Measurements from ENCODE around the gene FBXW11.

The FBXW11 gene

DNA sequence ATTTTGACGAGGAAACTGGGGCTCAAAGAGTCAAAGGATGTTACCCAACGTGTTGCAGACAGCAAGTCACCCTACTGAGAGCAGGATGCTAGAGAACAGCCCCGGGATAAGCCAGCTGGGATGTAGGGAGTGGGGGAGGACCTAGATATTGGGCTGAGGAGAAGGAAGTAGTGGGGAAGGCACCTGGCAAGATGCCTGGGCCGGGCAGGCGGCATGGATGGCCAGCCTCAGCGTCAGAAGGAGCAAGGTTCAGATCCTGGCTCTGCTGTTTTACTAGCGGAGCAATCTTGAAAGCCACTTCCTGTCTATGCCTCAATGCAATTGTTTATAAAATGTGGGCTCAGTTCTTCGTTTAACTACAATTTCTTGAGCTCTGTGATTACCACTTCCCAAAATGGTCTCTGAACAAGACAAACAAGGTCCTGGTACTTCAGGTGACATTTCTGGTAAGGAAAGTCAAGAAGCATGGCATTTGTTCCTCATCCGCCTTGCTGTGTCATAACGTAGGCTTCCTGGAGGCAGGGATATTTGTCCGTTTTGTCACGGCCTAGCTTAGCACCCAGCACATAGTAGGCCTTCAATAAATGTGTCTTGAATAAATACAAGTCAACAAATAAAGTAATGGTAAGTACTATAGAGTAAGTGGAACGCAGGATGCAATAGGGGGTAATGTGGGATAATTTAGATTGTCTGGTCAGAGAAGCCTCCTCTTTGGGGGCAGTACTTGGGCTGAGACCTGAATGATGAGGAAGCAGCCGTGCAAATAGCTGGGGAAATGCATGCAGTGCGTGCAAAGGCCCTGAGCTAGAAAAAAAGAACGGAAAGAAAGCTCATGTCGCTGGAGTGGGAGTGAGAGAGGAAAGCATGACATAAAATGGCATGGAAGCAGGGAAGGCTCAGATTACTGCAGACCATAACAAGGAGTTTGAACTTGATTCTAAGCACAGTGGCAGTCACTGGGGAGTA, 150.4 kb downstream of the FBXW11 start:
- no peak for DNase-seq
- Mint-ChIP-seq H3K27ac (no peak overlapping the region), H3K4me3 (no peak overlapping the region), H3K9me3 (no peaks in the 10 kb centered on the region), H3K27me3 (no peaks in the 10 kb centered on the region), H3K36me3 (ENCODE audit: low read depth) (peaks cover 16% of the 10 kb centered on the region), H3K4me1 (peaks cover 3% of the 10 kb centered on the region)
- no peak for ATAC-seq

DNA sequence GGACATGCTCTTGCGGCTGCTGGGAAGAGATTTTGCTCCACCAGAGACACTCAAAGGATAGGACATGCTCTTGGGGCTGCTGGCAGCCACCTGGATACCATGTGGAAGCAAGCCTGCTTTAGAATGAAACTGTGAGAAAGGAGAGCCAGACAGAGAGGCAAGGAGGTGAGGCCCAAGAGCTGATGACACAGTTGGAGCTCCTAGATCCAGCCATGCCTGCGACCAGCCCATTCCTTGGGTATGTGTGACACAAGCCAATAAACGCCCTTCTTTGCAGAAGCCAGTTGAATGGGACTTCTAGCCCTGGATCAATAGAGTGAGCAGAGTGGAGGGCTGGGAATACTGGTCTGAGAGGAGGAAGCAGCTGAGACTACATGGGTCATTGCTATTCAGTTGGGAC, 151.2 kb downstream of the FBXW11 start:
- H3K36me3 Mint-ChIP-seq (ENCODE audit: low read depth): peaks cover 13% of the 10 kb centered on the region
- peaks cover 3% of the 10 kb centered on the region for H3K4me1 Mint-ChIP-seq
- H3K27ac Mint-ChIP-seq: no peak overlapping the region
- no peak for ATAC-seq
- H3K9me3 Mint-ChIP-seq: no peaks in the 10 kb centered on the region
- DNase-seq: no peak
- no peaks in the 10 kb centered on the region for H3K27me3 Mint-ChIP-seq
- H3K4me3 Mint-ChIP-seq: no peak overlapping the region

DNA sequence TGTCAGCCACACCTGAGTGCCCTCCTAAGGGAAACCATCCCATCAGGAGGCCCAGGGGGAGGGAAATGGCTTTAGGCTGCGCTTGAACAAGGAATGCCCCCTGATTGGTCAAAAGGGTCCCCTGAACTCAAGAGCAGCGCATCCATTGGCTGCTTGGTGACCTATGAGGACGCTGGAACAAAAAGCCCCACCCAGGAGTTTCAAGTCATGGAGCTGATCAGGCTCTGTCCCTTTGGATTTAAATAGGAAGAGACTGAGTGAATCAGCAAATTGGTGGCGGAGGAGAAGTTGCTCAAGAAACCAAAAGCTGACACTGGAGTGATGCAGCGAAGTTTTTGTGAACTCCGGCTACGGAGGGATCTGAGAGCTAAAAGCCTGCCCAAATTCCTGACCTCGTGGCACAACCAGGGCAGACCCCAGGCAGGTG, 154.2 kb downstream of the FBXW11 start:
- Mint-ChIP-seq H3K36me3 (ENCODE audit: low read depth) (peaks cover 3% of the 10 kb centered on the region), H3K4me1 (peaks cover 4% of the 10 kb centered on the region), H3K27me3 (no peaks in the 10 kb centered on the region), H3K27ac (no peak overlapping the region), H3K4me3 (no peak overlapping the region), H3K9me3 (no peaks in the 10 kb centered on the region)
- DNase-seq (no peak), ATAC-seq (no peak)

DNA sequence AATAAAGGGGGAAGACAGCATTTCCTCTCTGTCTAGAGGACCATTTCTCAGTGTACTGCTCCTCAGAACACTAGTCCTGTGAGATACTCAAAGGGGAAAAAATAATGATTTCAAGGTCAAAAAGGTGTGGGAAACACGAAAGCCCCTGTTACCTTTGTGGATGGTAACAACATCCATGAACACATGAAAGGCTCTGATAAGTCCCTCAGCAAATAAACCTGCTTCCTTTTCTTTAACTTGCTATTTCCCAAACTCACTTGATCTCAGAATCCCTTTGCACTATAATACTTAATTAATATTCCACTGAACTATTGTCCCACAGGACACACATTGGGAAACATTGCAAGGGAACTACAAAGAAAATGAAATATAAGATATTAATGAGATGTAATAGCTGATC, 155.2 kb downstream of the FBXW11 start:
- no peak overlapping the region for H3K4me3 Mint-ChIP-seq
- DNase-seq (no peak), ATAC-seq (no peak)
- H3K9me3 Mint-ChIP-seq: no peaks in the 10 kb centered on the region
- peaks cover 1% of the 10 kb centered on the region for H3K4me1 Mint-ChIP-seq
- H3K36me3 Mint-ChIP-seq (ENCODE audit: low read depth): peaks cover 3% of the 10 kb centered on the region
- no peak overlapping the region for H3K27ac Mint-ChIP-seq
- no peaks in the 10 kb centered on the region for H3K27me3 Mint-ChIP-seq

DNA sequence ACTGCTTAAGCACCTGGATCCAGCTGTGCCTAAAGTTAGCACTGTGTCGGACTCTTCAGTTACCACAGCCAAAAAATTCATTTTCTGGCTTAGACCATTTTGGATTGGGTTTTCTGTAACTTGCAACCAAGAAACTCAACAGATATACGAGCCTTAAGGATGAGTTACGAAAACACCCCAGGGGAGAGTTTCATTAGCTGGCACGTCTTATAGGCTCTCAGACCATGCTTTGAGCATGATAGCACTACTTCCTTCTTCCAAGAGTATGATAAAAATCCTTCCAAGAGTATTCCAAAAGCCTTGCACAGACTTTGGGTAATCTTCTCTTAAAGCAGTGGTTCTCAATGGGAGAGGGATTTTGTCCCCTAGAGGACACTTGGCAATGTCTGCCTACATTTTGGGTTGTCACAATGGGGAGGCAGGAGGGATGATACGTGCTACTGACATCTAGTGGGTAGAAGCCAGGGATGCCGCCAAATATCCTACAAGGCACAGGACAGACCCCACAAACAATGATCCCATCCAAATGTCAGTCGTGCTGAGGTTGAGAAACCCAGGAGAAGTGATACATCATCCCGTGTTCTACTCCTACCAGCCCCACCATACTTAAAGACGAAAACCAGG, 156.0 kb downstream of the FBXW11 start:
- ATAC-seq (no peak), DNase-seq (no peak)
- H3K36me3 Mint-ChIP-seq (ENCODE audit: low read depth): peaks cover 3% of the 10 kb centered on the region
- no peak overlapping the region for H3K27ac Mint-ChIP-seq
- H3K27me3 Mint-ChIP-seq: no peaks in the 10 kb centered on the region
- H3K4me1 Mint-ChIP-seq: peaks cover 1% of the 10 kb centered on the region
- no peak overlapping the region for H3K4me3 Mint-ChIP-seq
- H3K9me3 Mint-ChIP-seq: no peaks in the 10 kb centered on the region

DNA sequence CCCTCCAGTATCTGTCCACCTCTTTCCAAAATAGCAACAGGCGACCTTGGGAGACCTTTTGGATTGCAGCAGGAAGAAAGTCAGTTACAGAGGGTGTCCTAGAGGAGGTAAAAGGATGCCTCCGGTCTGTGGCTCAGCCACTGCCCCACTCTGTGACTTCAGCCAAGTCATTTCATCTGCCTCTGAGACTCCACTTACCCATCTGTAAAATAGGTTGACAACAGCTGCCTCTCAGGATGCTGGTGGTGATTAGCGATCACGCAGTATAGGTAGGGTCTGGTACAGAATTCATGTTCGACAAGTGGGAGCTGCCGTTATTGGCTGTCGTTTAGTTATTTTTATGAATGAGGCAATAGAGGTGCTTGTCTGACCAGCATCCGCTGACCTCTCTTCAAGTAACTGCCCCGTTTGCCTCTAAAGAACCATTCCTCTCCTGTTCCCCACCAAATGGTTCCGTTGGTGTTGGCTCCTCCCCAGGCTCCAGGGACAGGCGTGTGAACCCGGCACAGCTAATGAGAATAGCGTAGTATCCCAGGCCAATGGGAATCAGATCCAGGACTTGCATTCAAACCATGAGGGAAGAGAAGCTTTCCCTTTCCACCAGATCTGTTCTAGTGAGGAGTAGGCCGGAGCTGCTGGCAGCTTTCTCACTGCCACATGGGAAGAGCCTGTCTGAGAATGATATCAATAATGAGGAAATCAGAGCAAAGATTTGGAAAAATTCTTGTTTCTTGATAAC, 156.7 kb downstream of the FBXW11 start:
- Mint-ChIP-seq H3K9me3 (no peaks in the 10 kb centered on the region), H3K4me1 (peaks cover 1% of the 10 kb centered on the region), H3K27me3 (no peaks in the 10 kb centered on the region), H3K36me3 (ENCODE audit: low read depth) (peaks cover 3% of the 10 kb centered on the region), H3K4me3 (no peak overlapping the region), H3K27ac (no peak overlapping the region)
- no peak for ATAC-seq
- DNase-seq: no peak

DNA sequence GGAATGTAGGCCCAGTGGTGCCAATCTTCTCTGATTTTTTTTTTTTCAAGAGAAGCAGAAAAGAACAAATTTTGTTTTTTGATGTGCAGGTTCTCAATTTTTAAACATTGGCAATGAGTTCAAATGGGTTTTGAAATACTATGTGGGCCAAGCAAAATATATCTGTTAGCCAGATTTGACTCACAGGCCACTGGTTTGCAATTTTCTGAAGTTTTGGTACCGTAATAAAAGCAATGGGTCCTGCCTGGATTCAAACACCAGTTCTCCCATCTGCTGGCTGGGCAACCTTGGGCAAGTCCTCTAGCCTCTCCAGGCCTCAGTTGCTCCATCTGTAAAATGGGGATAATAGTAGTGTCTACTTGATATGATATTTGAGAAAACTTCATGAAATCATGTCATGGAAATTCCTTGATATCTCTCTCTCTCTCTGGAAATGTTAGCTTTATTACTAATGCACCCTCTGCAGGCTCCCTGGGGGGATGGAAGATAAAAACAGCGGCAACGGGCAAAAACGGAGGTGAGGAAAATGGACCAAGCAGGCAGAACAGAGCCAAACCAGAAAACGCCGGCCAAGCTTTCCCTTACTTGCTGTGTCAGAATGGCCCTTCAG, 157.4 kb downstream of the FBXW11 start:
- H3K4me3 Mint-ChIP-seq: no peak overlapping the region
- ATAC-seq (no peak), DNase-seq (no peak)
- no peaks in the 10 kb centered on the region for H3K36me3 Mint-ChIP-seq (ENCODE audit: low read depth)
- peaks cover 1% of the 10 kb centered on the region for H3K4me1 Mint-ChIP-seq
- no peak overlapping the region for H3K27ac Mint-ChIP-seq
- no peaks in the 10 kb centered on the region for H3K27me3 Mint-ChIP-seq
- no peaks in the 10 kb centered on the region for H3K9me3 Mint-ChIP-seq

DNA sequence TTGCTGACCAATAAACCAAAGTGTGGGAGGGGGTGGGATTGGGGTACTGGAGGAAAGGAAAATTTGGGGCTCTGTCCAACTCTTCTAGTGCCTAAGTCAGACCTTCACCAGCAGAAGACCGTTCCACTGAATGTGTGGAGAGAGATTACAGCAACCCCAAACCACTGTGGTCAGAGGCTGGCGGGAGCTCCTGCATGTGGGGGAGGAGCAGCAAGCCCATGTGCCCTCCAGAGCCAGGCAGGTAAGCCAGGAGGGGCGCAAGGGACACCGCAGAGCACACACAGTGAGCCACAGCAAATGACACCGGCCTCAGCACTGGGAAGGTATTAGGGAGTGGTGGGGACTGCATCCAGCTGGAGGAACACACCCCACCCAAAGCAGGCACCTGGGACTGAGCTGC, 158.0 kb downstream of the FBXW11 start:
- Mint-ChIP-seq H3K4me1 (peaks cover 1% of the 10 kb centered on the region), H3K27ac (no peak overlapping the region), H3K36me3 (ENCODE audit: low read depth) (no peaks in the 10 kb centered on the region), H3K27me3 (no peaks in the 10 kb centered on the region), H3K4me3 (no peak overlapping the region), H3K9me3 (no peaks in the 10 kb centered on the region)
- no peak for DNase-seq
- no peak for ATAC-seq

DNA sequence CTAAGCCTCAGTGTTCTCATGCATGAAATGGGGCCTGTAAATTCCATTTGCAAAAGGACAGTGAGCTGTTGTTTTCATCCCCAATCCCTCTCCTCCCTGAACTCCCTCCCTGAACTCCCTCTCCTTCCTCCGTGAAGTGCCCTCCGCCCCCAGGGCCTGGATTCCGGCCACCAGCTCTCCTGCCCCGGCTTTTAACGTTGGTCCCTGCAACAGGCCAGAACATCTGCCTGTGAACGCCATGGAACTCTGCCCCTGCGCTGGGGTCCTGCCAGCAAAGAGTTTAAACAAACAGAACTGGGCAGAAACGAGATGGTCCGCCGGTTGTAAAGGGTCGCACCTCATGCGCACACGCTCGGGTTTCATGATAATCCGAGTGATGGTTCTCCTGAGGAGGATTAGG, 158.4 kb downstream of the FBXW11 start:
- Mint-ChIP-seq H3K4me1 (peaks cover 1% of the 10 kb centered on the region), H3K4me3 (no peak overlapping the region), H3K27ac (no peak overlapping the region), H3K9me3 (no peaks in the 10 kb centered on the region), H3K27me3 (no peaks in the 10 kb centered on the region), H3K36me3 (ENCODE audit: low read depth) (no peaks in the 10 kb centered on the region)
- no peak for DNase-seq
- ATAC-seq: no peak

DNA sequence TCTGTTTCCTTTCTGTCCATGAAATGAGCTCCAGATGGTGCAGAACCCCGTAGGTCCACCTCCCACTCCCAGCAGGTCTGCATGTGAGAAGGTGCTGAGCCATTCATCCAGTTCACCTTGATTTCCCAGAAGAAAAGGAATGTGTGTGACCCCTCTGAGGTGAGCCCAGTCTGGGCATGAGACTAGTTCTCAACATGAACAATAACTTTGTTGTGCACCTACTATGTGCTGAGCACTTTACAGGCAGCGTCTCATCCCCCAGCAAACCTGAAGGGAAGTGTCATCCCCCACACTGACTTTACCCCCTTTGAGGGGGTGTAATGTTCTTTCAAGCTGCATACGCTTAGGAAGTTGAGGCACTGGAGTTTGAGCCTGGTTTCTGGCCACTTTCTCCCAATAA, 159.4 kb downstream of the FBXW11 start:
- H3K27me3 Mint-ChIP-seq: no peaks in the 10 kb centered on the region
- DNase-seq: no peak
- ATAC-seq: no peak

DNA sequence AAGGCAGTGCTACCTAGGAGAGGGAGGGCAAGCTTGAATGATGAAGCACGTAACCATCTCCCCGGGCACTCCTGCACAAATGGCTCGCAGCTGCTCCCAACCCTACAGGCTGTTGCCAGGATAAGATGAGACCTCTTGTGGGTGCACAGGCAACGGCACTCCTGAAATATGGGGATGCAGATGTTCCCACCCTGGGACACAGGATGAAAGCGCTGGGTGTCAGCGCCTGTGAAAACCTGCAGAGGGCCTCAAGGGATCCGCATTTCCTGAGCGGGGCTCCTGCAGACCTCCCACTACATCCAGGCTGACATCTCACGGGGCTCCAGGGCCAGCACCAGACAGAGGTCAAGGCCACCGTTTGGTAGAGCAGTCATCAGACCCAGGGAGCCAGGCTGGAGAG, 160.1 kb downstream of the FBXW11 start:
- ATAC-seq (no peak), DNase-seq (no peak)
- Mint-ChIP-seq H3K4me1 (peaks cover 1% of the 10 kb centered on the region), H3K27me3 (no peaks in the 10 kb centered on the region), H3K4me3 (no peak overlapping the region), H3K36me3 (ENCODE audit: low read depth) (peaks cover 2% of the 10 kb centered on the region), H3K9me3 (no peaks in the 10 kb centered on the region), H3K27ac (no peak overlapping the region)

More for the DNA sequence above, 159.4 kb downstream of the FBXW11 start:
- no peak overlapping the region for H3K27ac Mint-ChIP-seq
- H3K9me3 Mint-ChIP-seq: no peaks in the 10 kb centered on the region
- no peaks in the 10 kb centered on the region for H3K36me3 Mint-ChIP-seq (ENCODE audit: low read depth)
- peaks cover 1% of the 10 kb centered on the region for H3K4me1 Mint-ChIP-seq
- H3K4me3 Mint-ChIP-seq: no peak overlapping the region

DNA sequence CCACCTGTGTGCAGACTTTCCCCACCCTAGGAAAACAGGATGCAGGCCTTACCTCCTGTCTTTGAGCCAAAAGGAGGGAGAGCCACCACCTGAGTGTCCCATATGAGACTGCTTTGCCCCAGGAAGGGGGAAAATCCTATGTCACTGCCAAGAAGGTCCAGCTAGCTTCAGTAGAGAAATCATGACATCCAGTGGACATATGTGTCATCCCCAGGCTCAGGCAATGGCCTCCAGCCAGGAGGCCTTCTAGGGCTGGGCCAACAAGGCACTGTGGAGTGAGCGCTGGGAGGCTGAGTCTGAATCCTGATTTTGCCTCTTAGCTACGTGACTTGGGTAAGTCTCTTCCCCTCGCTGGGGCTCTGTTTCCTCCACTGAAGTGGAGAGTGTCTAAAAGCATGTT, 160.6 kb downstream of the FBXW11 start:
- no peaks in the 10 kb centered on the region for H3K9me3 Mint-ChIP-seq
- no peak overlapping the region for H3K4me3 Mint-ChIP-seq
- H3K36me3 Mint-ChIP-seq (ENCODE audit: low read depth): peaks cover 3% of the 10 kb centered on the region
- ATAC-seq (no peak), DNase-seq (no peak)
- H3K27ac Mint-ChIP-seq: no peak overlapping the region
- peaks cover 5% of the 10 kb centered on the region for H3K4me1 Mint-ChIP-seq
- no peaks in the 10 kb centered on the region for H3K27me3 Mint-ChIP-seq

DNA sequence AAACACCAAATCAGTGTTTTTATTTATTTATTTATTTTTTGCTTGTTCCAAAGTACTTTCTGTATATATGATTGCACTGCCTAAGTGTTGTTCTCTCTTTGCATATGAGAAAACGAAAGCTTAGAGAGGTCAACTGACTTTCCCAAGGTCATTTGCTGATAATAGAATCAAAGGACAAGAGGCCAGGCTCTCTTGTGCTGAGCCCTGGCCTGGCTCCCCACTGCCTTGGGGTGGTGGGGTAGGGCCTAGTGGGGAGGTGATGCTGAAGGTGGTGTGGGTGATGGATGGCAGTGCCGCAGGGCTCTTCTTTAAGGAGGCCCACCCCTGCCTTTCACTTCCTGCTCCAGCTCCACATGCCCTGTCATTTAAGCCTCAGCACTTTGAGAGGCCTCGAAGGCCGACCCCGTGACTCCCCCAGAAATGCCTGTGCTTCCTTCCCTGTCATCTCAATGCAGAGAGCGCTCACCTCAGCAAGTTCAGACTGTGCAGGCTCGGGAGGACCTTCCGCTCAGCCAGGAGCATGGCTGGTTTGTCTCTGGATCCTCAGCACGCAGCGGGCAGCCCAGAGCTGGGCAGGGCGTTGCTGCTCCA, 161.3 kb downstream of the FBXW11 start:
- no peaks in the 10 kb centered on the region for H3K9me3 Mint-ChIP-seq
- H3K27ac Mint-ChIP-seq: no peak overlapping the region
- no peak for ATAC-seq
- peaks cover 4% of the 10 kb centered on the region for H3K36me3 Mint-ChIP-seq (ENCODE audit: low read depth)
- no peak for DNase-seq
- H3K27me3 Mint-ChIP-seq: no peaks in the 10 kb centered on the region
- no peak overlapping the region for H3K4me3 Mint-ChIP-seq
- H3K4me1 Mint-ChIP-seq: peaks cover 5% of the 10 kb centered on the region

DNA sequence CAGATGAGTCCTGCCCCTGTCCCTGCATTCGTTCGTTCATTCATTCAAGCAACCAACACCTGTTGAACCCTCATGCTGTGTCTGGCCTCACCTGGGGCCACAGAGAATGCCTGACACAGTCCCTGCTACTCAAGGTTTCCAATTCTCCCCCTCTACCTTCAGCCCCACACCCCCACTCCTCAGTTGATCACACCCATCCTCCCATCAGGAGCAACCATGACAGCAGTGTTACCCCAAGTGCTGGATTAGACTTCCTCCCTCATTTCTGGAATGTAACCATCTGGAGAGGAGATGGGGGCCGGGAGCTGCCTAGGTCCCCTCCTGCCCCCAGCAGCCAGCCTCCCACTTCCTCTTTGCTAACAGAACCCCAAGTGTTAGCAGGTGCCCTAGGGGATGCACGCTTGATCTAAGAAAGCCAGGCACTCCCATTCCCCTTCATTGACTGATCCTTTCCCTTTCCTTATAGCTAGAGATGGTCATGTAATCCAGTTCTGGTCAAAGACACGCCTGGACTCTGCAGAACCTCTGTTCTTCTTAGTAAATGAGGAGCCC, 163.6 kb downstream of the FBXW11 start:
- Mint-ChIP-seq H3K36me3 (ENCODE audit: low read depth) (peaks cover 4% of the 10 kb centered on the region), H3K4me3 (no peak overlapping the region), H3K27ac (no peak overlapping the region), H3K4me1 (peaks cover 4% of the 10 kb centered on the region), H3K27me3 (no peaks in the 10 kb centered on the region), H3K9me3 (no peaks in the 10 kb centered on the region)
- ATAC-seq (no peak), DNase-seq (no peak)

Data from activated naive CD8-positive, alpha-beta T cell treated with anti-CD3 and anti-CD28 coated beads, Interleukin-2, amount 50 U/mL, for 24 hours (primary cell).